Endometrial microvascular endothelial cells (primary cell): ENCODE measurements around the gene ZNF557. TPM values are rescaled to one million over a fixed set of nuclear protein-coding genes. Genes with fewer than 3 reads are reported as not detected.

Experiments used
- in situ Hi-C: cut with HindIII; loops from 2 replicates; pipeline ENCODE4 v1.10.0; 2017; ENCODE audit warnings: low sequenced_read_pairs, low pct_unique_long_range_greater_than_20kb; ENCODE audit errors: inconsistent ontology term
- total RNA-seq: library from RNA; depleted of rRNA; stranded (reverse); fragments of >200 nt; gene quantifications from one replicate; pipeline ENCODE4 v1.2.3, GENCODE V29; 2015; ENCODE audit errors: inconsistent ontology term

Gene ZNF557
- total RNA-seq, 1 donor from 2014 or later, result 4.6 TPM

GRCh38 chr19:7117248-7117647 is 47.7 kb downstream of the ZNF557 start:
- in situ Hi-C loops, result no loop called here

GRCh38 chr19:7119582-7119981 is 50.1 kb downstream of the ZNF557 start:
- in situ Hi-C loops, result no loop called here

- in situ Hi-C loops, result no loop called here
Observed at GRCh38 chr19:7120499-7120898, 51.0 kb downstream of the ZNF557 start.

GRCh38 chr19:7122701-7123100 is 53.2 kb downstream of the ZNF557 start:
- in situ Hi-C loops, result no loop called here

GRCh38 chr19:7124782-7125181 is 55.3 kb downstream of the ZNF557 start:
- in situ Hi-C loops, result no loop called here

- in situ Hi-C loops, result no loop called here
Observed at GRCh38 chr19:7125221-7125620, 55.7 kb downstream of the ZNF557 start.

- in situ Hi-C loops, result no loop called here
Observed at GRCh38 chr19:7126132-7126531, 56.6 kb downstream of the ZNF557 start.

- in situ Hi-C loops, result no loop called here
Observed at GRCh38 chr19:7130043-7130442, 60.5 kb downstream of the ZNF557 start.

- in situ Hi-C loops, result no loop called here
Observed at GRCh38 chr19:7132054-7132453, 62.6 kb downstream of the ZNF557 start.

GRCh38 chr19:7137120-7137519 is 67.6 kb downstream of the ZNF557 start:
- in situ Hi-C loops, result no loop called here

Other genes with a start within 250 kb of the ZNF557 start
- not detected for gene ADGRE1, start 182.1 kb upstream of the ZNF557 start, total RNA-seq
- not detected for gene MBD3L2B, start 48.3 kb upstream of the ZNF557 start, total RNA-seq
- not detected for gene MBD3L5, start 39.1 kb upstream of the ZNF557 start, total RNA-seq
- gene MBD3L4, start 29.5 kb upstream of the ZNF557 start, total RNA-seq, result not detected
- not detected for gene MBD3L2, start 20.4 kb upstream of the ZNF557 start, total RNA-seq
- not detected for gene MBD3L3, start 11.0 kb upstream of the ZNF557 start, total RNA-seq
- 9.5 TPM for gene INSR, start 224.7 kb downstream of the ZNF557 start, total RNA-seq